ENCODE data around the gene RBM18. TPM values are rescaled to one million over a fixed set of nuclear protein-coding genes. Genes with fewer than 3 reads are reported as not detected.
A peak's percentile ranks its signal among the peaks of the same experiment; 100 is the strongest.

RBM18 gene
- total and polyA plus RNA-seq, 2 donors (not counting 1 experiment from before 2014, with no cell fraction given) = 9.7 to 12.4 TPM

GRCh38 chr9:122218935-122219855, 45.4 kb downstream of the RBM18 start:
- ATAC-seq (ENCODE audit: low read depth) = peak; percentile 36
- Histone ChIP-seq H3K79me2 (ENCODE audit: control insufficient read depth, insufficient read depth, low read length) (no peaks in the 10 kb centered on the region), H3K4me1 (ENCODE audit: control insufficient read depth in 2 of 2, insufficient read depth in 2 of 2, low read length in 2 of 2) (peaks cover 36 to 42% of the 10 kb centered on the region in 2 donors), H3K4me2 (replicated peaks; ENCODE audit: low read depth, low read length, poor library complexity, severe bottlenecking) (peak overlapping the region; percentile 80), H3K27me3 (replicated peaks in 1 of 4; ENCODE audit: control extremely low read depth in 1 of 4, control insufficient read depth in 3 of 4, insufficient read depth in 4 of 4, low read length in 3 of 4) (peaks cover 0 to 88% (median 59%) of the 10 kb centered on the region in 4 experiments), H3K4me3 (ENCODE audit: control extremely low read depth in 1 of 5, extremely low read depth in 1 of 5, insufficient read depth in 1 of 5, low read depth in 2 of 5, low read length in 4 of 5) (peak overlapping the region in 4 of 5 experiments; percentile 19 to 37 (median 36)), H2AFZ (ENCODE audit: insufficient read depth, low read depth, low read length, poor library complexity, severe bottlenecking) (peak overlapping the region; percentile 36), H3K9ac (ENCODE audit: low read length) (peak overlapping the region; percentile 56), H3K9me3 (ENCODE audit: control extremely low read depth in 1 of 3, control insufficient read depth in 2 of 3, insufficient read depth in 1 of 3, low read length in 2 of 3) (peaks cover 0 to 28% (median 0%) of the 10 kb centered on the region in 3 donors), H3K36me3 (replicated peaks in 1 of 2; ENCODE audit: control extremely low read depth in 1 of 2, control insufficient read depth in 1 of 2, extremely low read depth in 1 of 2, insufficient read depth in 2 of 2, low read length in 1 of 2) (no peaks in the 10 kb centered on the region), H4K20me1 (ENCODE audit: control insufficient read depth, insufficient read depth, low read length, poor library complexity, severe bottlenecking) (no peaks in the 10 kb centered on the region), H3K27ac (ENCODE audit: low read length in 2 of 2) (no peak overlapping the region)
- 1% methylated on average over 53 of the region's 59 CpGs for WGBS (ENCODE audit: insufficient coverage)
- Mint-ChIP-seq H3K4me3 (peak overlapping the region; percentile 80), H3K9me3 (ENCODE audit: insufficient read depth) (no peaks in the 10 kb centered on the region), H3K27ac (no peak overlapping the region), H3K4me1 (peaks cover 34% of the 10 kb centered on the region), H3K27me3 (peaks cover 88% of the 10 kb centered on the region)
- intact Hi-C loops (cut with micrococcal nuclease) = no loop called here
- TF ChIP-seq EZH2 (IDR thresholded peaks at IDR 0.05; ENCODE audit: borderline replicate concordance, insufficient read depth, low read depth, low read length, poor library complexity, severe bottlenecking) (peak; percentile 49), CTCF (IDR thresholded peaks at IDR 0.05) (no peak)
- no peak for DNase-seq
- ChIA-PET POLR2A (no interaction called here), CTCF (no interaction called here)
